Measurements from ENCODE around the gene TIAM2.

The TIAM2 gene

GRCh38 chr6:155056756-155057155 lies 61.6 kb downstream of the TIAM2 start:
- no peak for DNase-seq
- H3K9me3 ChIP-seq (replicated peaks; ENCODE audit: insufficient read depth, low read length) = no peaks in the 10 kb centered on the region

GRCh38 chr6:155061381-155061780 lies 66.3 kb downstream of the TIAM2 start:
- Histone ChIP-seq H3K9ac (ENCODE audit: low read length) (no peak overlapping the region), H3K4me2 (ENCODE audit: low read depth, low read length) (no peak overlapping the region), H2AFZ (ENCODE audit: low read length) (no peak overlapping the region), H3K9me2 (replicated peaks; ENCODE audit: insufficient read depth, low read length) (no peaks in the 10 kb centered on the region), H3K36me3 (replicated peaks; ENCODE audit: insufficient read depth, low read length) (no peaks in the 10 kb centered on the region), H3K79me2 (ENCODE audit: low read length) (no peaks in the 10 kb centered on the region), H3K4me3 (ENCODE audit: low read length) (no peak overlapping the region), H3F3A (ENCODE audit: insufficient read depth, low read length) (no peaks in the 10 kb centered on the region), H3K27ac (ENCODE audit: low read length) (no peak overlapping the region), H3K27me3 (replicated peaks; ENCODE audit: insufficient read depth, low read length) (no peaks in the 10 kb centered on the region), H4K20me1 (ENCODE audit: insufficient read depth, low read length) (no peaks in the 10 kb centered on the region), H3K4me1 (ENCODE audit: low read length) (no peaks in the 10 kb centered on the region), H3K9me3 (replicated peaks; ENCODE audit: insufficient read depth, low read length) (no peaks in the 10 kb centered on the region)
- no peak for TF ChIP-seq EZH2phosphoT487 (IDR thresholded peaks at IDR 0.05; ENCODE audit: low read length)
- no peak for TF ChIP-seq CTCF (IDR thresholded peaks at IDR 0.05; ENCODE audit: low read length)
- no peak for TF ChIP-seq EZH2 (optimal IDR thresholded peaks at IDR 0.05; ENCODE audit: low read depth, low read length)
- DNase-seq = no peak

More at GRCh38 chr6:155056756-155057155, 61.6 kb downstream of the TIAM2 start:
- H3K27ac ChIP-seq (ENCODE audit: low read length) = no peak overlapping the region
- no peaks in the 10 kb centered on the region for H3K36me3 ChIP-seq (replicated peaks; ENCODE audit: insufficient read depth, low read length)
- H3K4me3 ChIP-seq (ENCODE audit: low read length) = no peak overlapping the region
- no peaks in the 10 kb centered on the region for H3K4me1 ChIP-seq (ENCODE audit: low read length)
- no peak overlapping the region for H3K4me2 ChIP-seq (ENCODE audit: low read depth, low read length)
- no peaks in the 10 kb centered on the region for H3K9me2 ChIP-seq (replicated peaks; ENCODE audit: insufficient read depth, low read length)
- no peaks in the 10 kb centered on the region for H3K79me2 ChIP-seq (ENCODE audit: low read length)
- no peak for TF ChIP-seq CTCF (IDR thresholded peaks at IDR 0.05; ENCODE audit: low read length)
- TF ChIP-seq EZH2phosphoT487 (IDR thresholded peaks at IDR 0.05; ENCODE audit: low read length) = no peak
- no peak for TF ChIP-seq EZH2 (optimal IDR thresholded peaks at IDR 0.05; ENCODE audit: low read depth, low read length)
- H3F3A ChIP-seq (ENCODE audit: insufficient read depth, low read length) = no peaks in the 10 kb centered on the region
- H2AFZ ChIP-seq (ENCODE audit: low read length) = no peak overlapping the region
- H3K9ac ChIP-seq (ENCODE audit: low read length) = no peak overlapping the region
- H4K20me1 ChIP-seq (ENCODE audit: insufficient read depth, low read length) = no peaks in the 10 kb centered on the region
- no peaks in the 10 kb centered on the region for H3K27me3 ChIP-seq (replicated peaks; ENCODE audit: insufficient read depth, low read length)

GRCh38 chr6:155062866-155063341 lies 67.8 kb downstream of the TIAM2 start:
- H3K9me3 ChIP-seq (replicated peaks; ENCODE audit: insufficient read depth, low read length) = no peaks in the 10 kb centered on the region
- no peaks in the 10 kb centered on the region for H3K36me3 ChIP-seq (replicated peaks; ENCODE audit: insufficient read depth, low read length)
- H3K79me2 ChIP-seq (ENCODE audit: low read length) = no peaks in the 10 kb centered on the region
- H3K9ac ChIP-seq (ENCODE audit: low read length) = no peak overlapping the region
- H4K20me1 ChIP-seq (ENCODE audit: insufficient read depth, low read length) = no peaks in the 10 kb centered on the region
- DNase-seq = no peak
- H3K4me2 ChIP-seq (ENCODE audit: low read depth, low read length) = no peak overlapping the region
- no peak overlapping the region for H2AFZ ChIP-seq (ENCODE audit: low read length)
- TF ChIP-seq CTCF (IDR thresholded peaks at IDR 0.05; ENCODE audit: low read length) = no peak
- TF ChIP-seq EZH2phosphoT487 (IDR thresholded peaks at IDR 0.05; ENCODE audit: low read length) = no peak
- no peak for TF ChIP-seq EZH2 (optimal IDR thresholded peaks at IDR 0.05; ENCODE audit: low read depth, low read length)
- H3K27ac ChIP-seq (ENCODE audit: low read length) = no peak overlapping the region
- H3K4me3 ChIP-seq (ENCODE audit: low read length) = no peak overlapping the region
- H3K9me2 ChIP-seq (replicated peaks; ENCODE audit: insufficient read depth, low read length) = no peaks in the 10 kb centered on the region
- H3K27me3 ChIP-seq (replicated peaks; ENCODE audit: insufficient read depth, low read length) = no peaks in the 10 kb centered on the region
- no peaks in the 10 kb centered on the region for H3K4me1 ChIP-seq (ENCODE audit: low read length)
- no peaks in the 10 kb centered on the region for H3F3A ChIP-seq (ENCODE audit: insufficient read depth, low read length)

Measured in MM.1S (cell line).